ENCODE measurements around the gene C12orf76. TPM values are rescaled to one million over a fixed set of nuclear protein-coding genes. Genes with fewer than 3 reads are reported as not detected.

C12orf76 gene
- total RNA-seq, 4 donors from 2014 or later = 7.9 to 16.2 (median 10.6) TPM

DNA sequence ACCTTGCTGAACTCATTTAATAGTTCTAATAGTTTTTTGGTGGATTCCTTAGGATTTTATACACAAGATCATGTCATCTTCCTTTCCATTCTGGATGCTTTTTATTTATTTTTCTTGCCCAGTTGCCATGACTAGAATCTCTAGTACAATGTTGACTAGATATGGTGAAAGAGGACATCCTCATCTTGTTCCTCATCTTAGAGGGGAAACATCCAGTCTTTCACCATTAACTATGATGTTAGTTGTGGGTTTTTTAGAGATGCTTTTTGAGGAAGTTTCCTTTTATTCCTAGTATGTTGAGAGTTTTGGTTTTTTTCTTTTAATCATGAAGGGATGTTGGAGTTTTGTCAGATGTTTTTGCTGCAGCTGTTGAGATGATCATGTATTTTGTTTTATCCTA, 40.4 kb downstream of the C12orf76 start:
- TF ChIP-seq POLR2AphosphoS5 (IDR thresholded peaks at IDR 0.05) (no peak), POLR2A (IDR thresholded peaks at IDR 0.05) (no peak), EP300 (IDR thresholded peaks at IDR 0.05) (no peak)
- TF ChIP-seq, protein P1, sequence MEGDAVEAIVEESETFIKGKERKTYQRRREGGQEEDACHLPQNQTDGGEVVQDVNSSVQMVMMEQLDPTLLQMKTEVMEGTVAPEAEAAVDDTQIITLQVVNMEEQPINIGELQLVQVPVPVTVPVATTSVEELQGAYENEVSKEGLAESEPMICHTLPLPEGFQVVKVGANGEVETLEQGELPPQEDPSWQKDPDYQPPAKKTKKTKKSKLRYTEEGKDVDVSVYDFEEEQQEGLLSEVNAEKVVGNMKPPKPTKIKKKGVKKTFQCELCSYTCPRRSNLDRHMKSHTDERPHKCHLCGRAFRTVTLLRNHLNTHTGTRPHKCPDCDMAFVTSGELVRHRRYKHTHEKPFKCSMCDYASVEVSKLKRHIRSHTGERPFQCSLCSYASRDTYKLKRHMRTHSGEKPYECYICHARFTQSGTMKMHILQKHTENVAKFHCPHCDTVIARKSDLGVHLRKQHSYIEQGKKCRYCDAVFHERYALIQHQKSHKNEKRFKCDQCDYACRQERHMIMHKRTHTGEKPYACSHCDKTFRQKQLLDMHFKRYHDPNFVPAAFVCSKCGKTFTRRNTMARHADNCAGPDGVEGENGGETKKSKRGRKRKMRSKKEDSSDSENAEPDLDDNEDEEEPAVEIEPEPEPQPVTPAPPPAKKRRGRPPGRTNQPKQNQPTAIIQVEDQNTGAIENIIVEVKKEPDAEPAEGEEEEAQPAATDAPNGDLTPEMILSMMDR (IDR thresholded peaks at IDR 0.05) = no peak
- Histone ChIP-seq H3K36me3 (peaks cover 8% of the 10 kb centered on the region), H3K27ac (no peak overlapping the region), H3K9me3 (no peaks in the 10 kb centered on the region), H3K4me1 (peaks cover 5% of the 10 kb centered on the region), H3K4me3 (no peak overlapping the region), H3K27me3 (no peaks in the 10 kb centered on the region)
- no peak for DNase-seq (ENCODE audit: low spot score in 2 of 2)

DNA sequence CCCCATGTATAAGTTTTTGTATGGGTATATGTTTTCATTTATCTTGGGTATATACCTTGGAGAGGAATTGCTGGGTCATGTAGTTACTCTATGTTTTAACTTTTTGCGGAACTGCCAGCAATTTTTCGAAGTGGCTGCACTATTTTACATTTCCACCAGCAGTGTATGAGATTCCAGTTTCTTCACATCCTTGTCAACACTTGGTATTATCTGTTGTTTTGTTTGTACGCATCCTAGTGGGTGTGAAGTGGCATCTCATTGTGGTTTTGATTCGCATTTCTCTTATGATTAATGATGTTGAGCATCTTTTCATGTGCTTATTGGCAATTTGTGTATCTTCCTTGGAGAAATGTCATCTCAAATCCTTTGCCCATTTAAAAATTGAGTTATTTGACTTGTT, 42.2 kb downstream of the C12orf76 start:
- Histone ChIP-seq H3K4me3 (no peak overlapping the region), H3K9me3 (no peaks in the 10 kb centered on the region), H3K4me1 (peaks cover 23% of the 10 kb centered on the region), H3K27ac (no peak overlapping the region), H3K36me3 (no peaks in the 10 kb centered on the region), H3K27me3 (no peaks in the 10 kb centered on the region)
- TF ChIP-seq POLR2AphosphoS5 (IDR thresholded peaks at IDR 0.05) = no peak
- no peak for DNase-seq (ENCODE audit: low spot score in 2 of 2)
- 100% methylated on average over 4 of the region's 4 CpGs for WGBS

DNA sequence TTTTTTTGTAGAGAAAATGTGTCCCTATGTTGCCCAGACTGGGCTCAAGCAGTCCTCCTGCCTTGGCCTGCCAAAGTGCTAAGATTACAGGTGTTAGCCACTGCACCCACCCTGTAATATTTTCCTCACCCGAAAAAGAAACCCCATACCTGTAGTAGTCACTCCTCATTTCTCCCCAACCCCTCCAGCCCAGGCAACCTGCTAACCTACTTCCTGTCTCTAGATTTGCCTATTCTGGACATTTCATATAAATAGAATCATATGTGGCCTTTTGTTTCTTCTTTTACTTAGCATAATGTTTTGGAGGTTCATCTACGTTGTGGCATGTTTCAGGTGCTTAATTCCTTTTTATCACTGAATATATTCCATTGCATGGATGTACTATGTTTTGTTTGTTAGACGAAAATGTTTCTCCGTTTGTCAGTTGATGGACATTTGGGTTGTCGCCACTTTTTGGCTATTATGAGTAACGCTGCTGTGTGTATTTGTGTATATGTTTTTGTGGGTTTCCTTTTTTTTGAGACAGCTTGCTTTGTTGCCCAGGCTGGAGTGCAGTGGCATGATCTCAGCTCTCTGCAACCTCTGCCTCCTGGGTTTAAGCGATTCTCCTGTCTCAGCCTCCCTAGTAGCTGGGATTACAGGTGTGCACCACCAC, 42.9 kb downstream of the C12orf76 start:
- DNase-seq (ENCODE audit: low spot score in 2 of 2) = no peak
- TF ChIP-seq EP300 (IDR thresholded peaks at IDR 0.05) = no peak
- TF ChIP-seq POLR2A (IDR thresholded peaks at IDR 0.05) = no peak
- TF ChIP-seq POLR2AphosphoS5 (IDR thresholded peaks at IDR 0.05) = no peak
- TF ChIP-seq, protein P1 (IDR thresholded peaks at IDR 0.05) = no peak
- WGBS = 94% methylated on average over 7 of the region's 7 CpGs
- Histone ChIP-seq H3K4me1 (peaks cover 30% of the 10 kb centered on the region), H3K36me3 (no peaks in the 10 kb centered on the region), H3K4me3 (no peak overlapping the region), H3K27ac (no peak overlapping the region), H3K27me3 (no peaks in the 10 kb centered on the region), H3K9me3 (no peaks in the 10 kb centered on the region)

DNA sequence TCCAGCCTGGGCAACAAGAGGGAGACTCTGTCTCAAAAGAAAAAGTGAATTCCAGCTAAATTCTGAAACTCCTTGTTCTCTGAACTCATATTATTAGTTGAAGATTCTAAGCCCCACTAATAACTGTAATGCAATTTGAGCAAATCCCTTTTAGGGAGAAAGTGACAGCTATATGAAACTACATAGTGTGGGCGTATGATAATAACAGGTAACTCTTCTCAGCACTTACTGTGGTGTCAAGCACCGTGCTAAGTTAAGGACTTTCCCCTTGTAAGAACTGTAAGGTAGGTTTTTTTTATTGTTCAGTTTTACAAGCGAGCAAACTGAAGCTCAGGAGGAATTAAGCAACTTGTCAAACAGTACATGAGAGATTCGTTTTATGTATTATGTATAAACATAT, 43.7 kb downstream of the C12orf76 start:
- Histone ChIP-seq H3K27me3 (no peaks in the 10 kb centered on the region), H3K27ac (no peak overlapping the region), H3K4me1 (peaks cover 34% of the 10 kb centered on the region), H3K9me3 (no peaks in the 10 kb centered on the region), H3K4me3 (no peak overlapping the region), H3K36me3 (no peaks in the 10 kb centered on the region)
- TF ChIP-seq POLR2AphosphoS5 (IDR thresholded peaks at IDR 0.05) = no peak
- no peak for TF ChIP-seq POLR2A (IDR thresholded peaks at IDR 0.05)
- TF ChIP-seq, protein P1 (IDR thresholded peaks at IDR 0.05) = no peak
- no peak for TF ChIP-seq EP300 (IDR thresholded peaks at IDR 0.05)
- 65% methylated on average over 4 of the region's 4 CpGs for WGBS
- no peak for DNase-seq (ENCODE audit: low spot score in 2 of 2)

DNA sequence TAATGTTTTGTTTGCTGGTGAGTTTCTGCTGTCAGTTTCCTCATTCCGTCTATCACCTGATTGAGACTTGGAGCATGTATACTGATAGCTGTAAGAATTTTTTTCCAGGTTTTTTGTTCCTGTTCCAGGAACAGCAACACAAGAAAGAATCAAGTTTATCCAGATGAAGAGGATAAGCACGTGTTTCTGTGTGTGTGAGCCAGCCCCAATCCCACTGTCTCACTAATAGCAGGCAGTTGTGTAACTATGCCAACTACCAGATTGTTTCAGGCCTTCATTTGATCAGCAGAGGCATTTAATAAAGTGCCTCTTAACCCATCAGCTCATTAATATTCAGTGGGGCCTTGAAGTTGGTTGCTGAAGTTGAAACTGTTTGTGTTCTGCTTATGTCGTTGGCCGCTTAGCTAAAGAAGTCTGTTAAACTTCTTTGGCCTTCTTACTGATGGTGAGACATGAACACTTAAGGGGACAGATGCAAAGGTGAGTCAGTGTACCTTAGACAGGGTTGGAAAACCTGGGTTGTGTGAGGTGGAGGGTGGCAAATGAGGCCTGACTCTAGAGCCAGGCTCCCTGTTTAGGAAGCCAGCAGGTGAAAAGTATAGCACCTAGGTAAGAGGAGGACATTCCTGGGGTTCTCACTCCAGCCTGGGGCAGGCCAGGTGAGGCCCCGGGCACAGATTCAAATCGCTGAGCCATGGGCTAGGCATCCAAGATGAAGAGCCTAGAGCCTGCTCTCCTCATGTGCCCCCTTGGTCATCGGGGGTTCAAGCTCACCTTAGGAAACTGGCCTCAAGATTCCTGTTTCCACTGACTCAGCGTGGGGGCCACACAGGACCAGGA, 45.4 kb downstream of the C12orf76 start:
- H3K27ac ChIP-seq = peak overlapping the region; percentile 76
- no peaks in the 10 kb centered on the region for H3K36me3 ChIP-seq
- no peak for DNase-seq (ENCODE audit: low spot score in 2 of 2)
- peaks cover 41% of the 10 kb centered on the region for H3K4me1 ChIP-seq
- H3K9me3 ChIP-seq = no peaks in the 10 kb centered on the region
- no peaks in the 10 kb centered on the region for H3K27me3 ChIP-seq
- TF ChIP-seq POLR2AphosphoS5 (IDR thresholded peaks at IDR 0.05) (no peak), POLR2A (IDR thresholded peaks at IDR 0.05) (no peak), EP300 (IDR thresholded peaks at IDR 0.05) (no peak)
- TF ChIP-seq, protein P1 (IDR thresholded peaks at IDR 0.05) = no peak
- no peak overlapping the region for H3K4me3 ChIP-seq
- WGBS = 53% methylated on average over 8 of the region's 8 CpGs

Data from suprapubic skin (tissue), 4 donors.